Activated CD4-positive, alpha-beta T cell treated with anti-CD3 and anti-CD28 coated beads, Interleukin-2, amount 10 ng/mL, durations not matched to agents 7 days and 5 days (primary cell): Measurements from ENCODE around the gene GNG8. TPM values are rescaled to one million over a fixed set of nuclear protein-coding genes. Genes with fewer than 3 reads are reported as not detected.

Experiments
- CTCF ChIA-PET: fragments of 350-600 bp; sonication (Branson Sonifier 250); formaldehyde crosslinking; loops from one replicate; lab custom pipeline; 2021; ENCODE audit warnings: antibody characterized with exemption; lab: Charles Lee
- POLR2A ChIA-PET: fragments of 350-600 bp; sonication (Branson Sonifier 250); formaldehyde crosslinking; loops from one replicate; lab custom pipeline; 2021; ENCODE audit warnings: antibody characterized with exemption; lab: Charles Lee
- DNase-seq: peaks from one replicate; pipeline ENCODE4 v3.0.0-alpha.2; 2020
- H3K27ac Mint-ChIP-seq: one replicate; pipeline ENCODE4 v1.8.0; 2021; ENCODE audit warnings: mild to moderate bottlenecking, moderate library complexity, mixed read lengths
- H3K27me3 Mint-ChIP-seq: one replicate; pipeline ENCODE4 v1.8.0; 2021; ENCODE audit warnings: mixed read lengths
- H3K36me3 Mint-ChIP-seq: one replicate; pipeline ENCODE4 v1.8.0; 2021; ENCODE audit warnings: low read depth, mixed read lengths
- H3K4me1 Mint-ChIP-seq: one replicate; pipeline ENCODE4 v1.8.0; 2021; ENCODE audit warnings: mixed read lengths
- H3K4me3 Mint-ChIP-seq: one replicate; pipeline ENCODE4 v1.8.0; 2021; ENCODE audit warnings: mild to moderate bottlenecking, moderate library complexity, mixed read lengths
- H3K9me3 Mint-ChIP-seq: one replicate; pipeline ENCODE4 v1.8.0; 2021; ENCODE audit warnings: mixed read lengths
- total RNA-seq, 2 experiments: library from RNA; stranded (reverse); gene quantifications; one replicate each; pipeline ENCODE4 v1.2.3, GENCODE V29; 2021

GNG8 gene
- total RNA-seq, 2 experiments from 2014 or later = not detected

- Mint-ChIP-seq H3K27me3 (no peaks in the 10 kb centered on the region), H3K9me3 (no peaks in the 10 kb centered on the region), H3K36me3 (peaks cover 6% of the 10 kb centered on the region), H3K4me1 (peaks cover 61% of the 10 kb centered on the region), H3K27ac (peak within 1 kb of the TSS; percentile 86), H3K4me3 (peak within 1 kb of the TSS; percentile 73)
- CTCF ChIA-PET = interaction anchor here (0.6 to 1.6 kb wide), 4 partner anchors 9 to 77 kb away, joined by 3 to 4 read pairs (median 4); no protein-coding TSS in a partner anchor
- DNase-seq = peak; percentile 26
- POLR2A ChIA-PET = no interaction called here
Measured at GRCh38 chr19:46624958-46625661, 10.9 kb downstream of the GNG8 start, which contains the start of gene PTGIR. TSS of gene PTGIR (minus strand) at chr19:46625089. CDS start at chr19:46624225, 864 bp downstream.

GRCh38 chr19:46623915-46624502 lies 12.0 kb downstream of the GNG8 start:
- H3K4me3 Mint-ChIP-seq = peak overlapping the region; percentile 73
- CTCF ChIA-PET = interaction anchor here (1.1 to 2.4 kb wide), 3 partner anchors 9 to 38 kb away, joined by 3 to 17 read pairs (median 4); partner anchors contain the start of gene DACT3
- H3K27me3 Mint-ChIP-seq = no peaks in the 10 kb centered on the region
- DNase-seq = no peak
- H3K4me1 Mint-ChIP-seq = peaks cover 66% of the 10 kb centered on the region
- POLR2A ChIA-PET = interaction anchor here (0.7 kb wide), 1 partner anchor 15 kb away, joined by 3 read pairs; no protein-coding TSS in a partner anchor
- H3K27ac Mint-ChIP-seq = peak overlapping the region; percentile 86
- peaks cover 6% of the 10 kb centered on the region for H3K36me3 Mint-ChIP-seq
- no peaks in the 10 kb centered on the region for H3K9me3 Mint-ChIP-seq

GRCh38 chr19:46622118-46622446 lies 13.9 kb downstream of the GNG8 start:
- ChIA-PET CTCF (interaction anchor here (0.6 to 2.4 kb wide), 4 partner anchors 8 to 40 kb away, joined by 3 to 17 read pairs (median 6); partner anchors contain the start of gene DACT3), POLR2A (interaction anchor here (0.7 kb wide), 1 partner anchor 27 kb away, joined by 3 read pairs; no protein-coding TSS in a partner anchor)
- Mint-ChIP-seq H3K9me3 (no peaks in the 10 kb centered on the region), H3K4me1 (peaks cover 70% of the 10 kb centered on the region), H3K36me3 (peaks cover 6% of the 10 kb centered on the region), H3K27me3 (no peaks in the 10 kb centered on the region), H3K27ac (peak overlapping the region; percentile 82), H3K4me3 (peak overlapping the region; percentile 63)
- no peak for DNase-seq

GRCh38 chr19:46621191-46622117 lies 14.5 kb downstream of the GNG8 start:
- CTCF ChIA-PET = interaction anchor here (0.6 to 2.4 kb wide), 7 partner anchors 7 to 41 kb away, joined by 3 to 17 read pairs (median 6); partner anchors contain the start of gene DACT3
- Mint-ChIP-seq H3K4me3 (peak overlapping the region; percentile 63), H3K4me1 (peaks cover 73% of the 10 kb centered on the region), H3K27me3 (no peaks in the 10 kb centered on the region), H3K27ac (peak overlapping the region; percentile 92), H3K36me3 (peaks cover 6% of the 10 kb centered on the region), H3K9me3 (no peaks in the 10 kb centered on the region)
- no peak for DNase-seq
- POLR2A ChIA-PET = interaction anchor here (0.7 kb wide), 1 partner anchor 27 kb away, joined by 3 read pairs; no protein-coding TSS in a partner anchor

DNA sequence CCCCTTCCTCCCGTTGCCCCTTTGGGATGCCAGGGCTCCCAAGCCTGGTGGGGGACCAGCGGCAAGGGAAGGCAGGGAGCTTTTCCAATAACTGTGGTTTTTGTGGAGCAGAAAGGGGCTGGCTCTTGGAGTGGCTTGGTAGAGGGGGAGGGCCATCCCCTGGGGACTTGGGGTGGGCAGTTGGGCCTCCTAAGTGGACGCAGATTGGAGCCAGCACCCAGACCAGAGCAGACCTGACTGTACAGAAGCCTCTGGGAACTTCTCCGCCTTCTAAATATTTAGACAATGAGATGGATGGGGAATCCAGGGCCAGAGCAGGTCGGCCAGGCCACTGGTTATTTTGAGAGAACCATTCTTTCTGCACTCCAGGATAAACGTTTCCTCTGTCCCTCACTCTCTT lies 15.3 kb downstream of the GNG8 start:
- Mint-ChIP-seq H3K4me1 (peaks cover 78% of the 10 kb centered on the region), H3K36me3 (peaks cover 6% of the 10 kb centered on the region), H3K9me3 (no peaks in the 10 kb centered on the region), H3K27ac (peak overlapping the region; percentile 92), H3K27me3 (no peaks in the 10 kb centered on the region), H3K4me3 (no peak overlapping the region)
- no peak for DNase-seq
- POLR2A ChIA-PET = no interaction called here
- CTCF ChIA-PET = interaction anchor here (1.1 to 2.3 kb wide), 4 partner anchors 8 to 41 kb away, joined by 3 to 9 read pairs (median 6); no protein-coding TSS in a partner anchor

DNA sequence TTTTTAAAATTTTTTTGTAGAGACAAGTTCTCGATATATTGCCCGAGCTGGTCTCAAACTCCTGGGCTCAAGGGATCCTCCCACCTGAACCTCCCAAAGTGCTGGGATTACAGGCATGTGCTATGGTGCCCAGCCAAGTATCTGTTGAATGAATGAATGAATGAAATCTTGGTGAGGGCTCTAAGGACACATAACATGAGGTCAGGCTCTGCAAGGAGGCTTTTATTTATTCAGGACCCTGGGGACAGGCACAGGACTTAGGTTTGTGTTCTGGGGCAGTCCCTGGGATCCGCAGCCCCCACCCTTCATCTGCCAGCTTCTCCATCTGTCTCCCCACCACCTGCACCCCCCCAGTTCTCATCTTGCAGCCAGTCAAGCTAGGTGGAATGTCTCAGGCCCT lies 15.7 kb downstream of the GNG8 start:
- H3K36me3 Mint-ChIP-seq = peaks cover 6% of the 10 kb centered on the region
- no peaks in the 10 kb centered on the region for H3K9me3 Mint-ChIP-seq
- no peak overlapping the region for H3K4me3 Mint-ChIP-seq
- peak overlapping the region; percentile 92 for H3K27ac Mint-ChIP-seq
- POLR2A ChIA-PET = interaction anchor here (0.8 kb wide), 1 partner anchor 20 kb away, joined by 3 read pairs; no protein-coding TSS in a partner anchor
- no peaks in the 10 kb centered on the region for H3K27me3 Mint-ChIP-seq
- peaks cover 76% of the 10 kb centered on the region for H3K4me1 Mint-ChIP-seq
- CTCF ChIA-PET = interaction anchor here (0.5 to 1.6 kb wide), 4 partner anchors 9 to 138 kb away, joined by 3 to 7 read pairs (median 4); no protein-coding TSS in a partner anchor
- no peak for DNase-seq

- CTCF ChIA-PET = interaction anchor here (0.6 to 2.3 kb wide), 5 partner anchors 9 to 679 kb away, joined by 3 to 7 read pairs (median 4); no protein-coding TSS in a partner anchor
- H3K4me3 Mint-ChIP-seq = peak overlapping the region; percentile 14
- H3K9me3 Mint-ChIP-seq = no peaks in the 10 kb centered on the region
- H3K27ac Mint-ChIP-seq = peak overlapping the region; percentile 92
- POLR2A ChIA-PET = no interaction called here
- peak; percentile 41 for DNase-seq
- H3K27me3 Mint-ChIP-seq = no peaks in the 10 kb centered on the region
- H3K4me1 Mint-ChIP-seq = peaks cover 78% of the 10 kb centered on the region
- H3K36me3 Mint-ChIP-seq = peaks cover 6% of the 10 kb centered on the region
Measured at GRCh38 chr19:46618670-46619231, 17.3 kb downstream of the GNG8 start.

DNA sequence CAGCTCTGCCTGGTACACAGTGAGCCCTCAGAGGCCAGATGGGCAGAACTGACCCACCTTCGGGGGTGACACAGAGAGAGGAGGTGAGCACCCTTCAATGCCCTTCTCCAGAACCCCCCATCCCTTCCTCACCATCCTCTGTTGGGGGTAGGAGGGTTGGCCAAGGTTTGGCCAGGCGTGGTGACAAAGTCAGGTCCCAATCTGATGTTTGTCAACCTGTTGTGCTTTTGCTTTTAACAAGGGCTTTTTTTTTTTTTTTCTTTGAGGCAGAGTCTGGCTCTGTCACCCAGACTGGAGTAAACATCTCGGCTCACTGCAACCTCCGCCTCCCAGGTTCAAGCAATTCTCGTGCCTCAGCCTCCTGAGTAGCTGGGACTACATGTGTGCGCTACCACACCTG lies 18.4 kb downstream of the GNG8 start:
- peak; percentile 22 for DNase-seq
- H3K27me3 Mint-ChIP-seq = no peaks in the 10 kb centered on the region
- H3K9me3 Mint-ChIP-seq = no peaks in the 10 kb centered on the region
- ChIA-PET CTCF (interaction anchor here (0.6 to 2.7 kb wide), 10 partner anchors 9 to 110 kb away, joined by 3 to 20 read pairs (median 6); partner anchors contain the start of gene DACT3), POLR2A (interaction anchor here (0.6 to 1.1 kb wide), 3 partner anchors 20 to 90 kb away, joined by 3 to 5 read pairs (median 4); partner anchors contain the start of gene DACT3)
- H3K36me3 Mint-ChIP-seq = peaks cover 6% of the 10 kb centered on the region
- H3K4me3 Mint-ChIP-seq = no peak overlapping the region
- peaks cover 81% of the 10 kb centered on the region for H3K4me1 Mint-ChIP-seq
- peak overlapping the region; percentile 92 for H3K27ac Mint-ChIP-seq

DNA sequence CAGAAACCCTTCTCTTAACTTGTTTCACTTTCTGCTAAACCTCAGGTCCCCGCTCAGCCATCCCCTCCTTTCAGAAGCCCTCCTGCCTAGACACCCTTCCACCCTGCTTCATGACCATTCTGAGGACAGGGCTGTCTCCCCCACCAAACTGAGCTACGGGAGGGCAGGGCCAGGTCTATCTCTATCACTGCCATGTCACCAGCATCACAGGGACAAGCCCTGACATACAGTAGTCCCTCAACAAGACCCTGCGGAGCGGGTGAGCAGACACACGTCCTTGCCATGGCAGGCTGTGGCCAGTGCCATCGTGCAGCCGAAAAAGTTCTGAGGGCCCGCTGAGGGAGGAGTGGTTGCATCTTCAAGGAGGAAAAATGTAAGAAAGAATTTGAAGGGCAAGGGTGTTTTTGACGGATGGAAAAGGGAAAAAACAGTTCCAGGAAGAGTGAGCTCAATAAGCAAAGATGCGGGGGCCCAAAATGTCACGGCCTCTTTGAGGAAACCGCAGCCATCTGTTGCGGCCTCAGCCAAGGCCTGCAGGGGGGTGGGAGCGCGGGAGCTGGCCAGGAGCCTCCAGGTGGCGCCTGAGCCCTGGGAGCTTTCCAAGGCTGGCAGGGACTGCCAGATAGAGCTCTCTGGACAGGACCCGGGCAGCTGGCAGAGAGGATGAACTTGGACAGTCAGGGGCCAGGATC lies 19.2 kb downstream of the GNG8 start:
- CTCF ChIA-PET = interaction anchor here (0.6 to 2.7 kb wide), 15 partner anchors 8 to 1775 kb away, joined by 3 to 20 read pairs (median 5); partner anchors contain the start of gene DACT3
- Mint-ChIP-seq H3K27ac (peak overlapping the region; percentile 92), H3K9me3 (no peaks in the 10 kb centered on the region), H3K27me3 (no peaks in the 10 kb centered on the region), H3K4me1 (peaks cover 81% of the 10 kb centered on the region), H3K4me3 (peak overlapping the region; percentile 55), H3K36me3 (peaks cover 2% of the 10 kb centered on the region)
- POLR2A ChIA-PET = interaction anchor here (0.7 to 1.1 kb wide), 3 partner anchors 21 to 845 kb away, joined by 3 to 4 read pairs (median 3); partner anchors contain the start of gene DACT3
- peak; percentile 39 for DNase-seq

DNA sequence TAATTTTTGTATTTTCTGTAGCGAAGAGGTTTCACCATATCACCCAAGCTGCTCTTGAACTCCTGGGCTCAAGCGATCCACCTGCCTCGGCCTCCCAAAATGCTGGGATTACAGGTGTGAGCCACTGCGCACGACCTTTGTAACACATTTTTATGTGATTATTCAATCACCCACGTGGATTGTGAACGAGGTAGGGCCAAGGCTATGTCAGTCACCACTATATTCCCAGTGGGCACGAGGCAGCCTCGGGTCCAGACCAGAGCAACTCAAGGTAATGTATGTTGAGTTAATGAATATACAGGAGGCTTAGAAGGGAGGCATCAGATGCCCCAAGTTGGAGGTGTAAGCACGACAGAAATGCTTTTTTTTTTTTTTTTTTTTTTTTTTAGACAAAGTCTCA lies 20.0 kb downstream of the GNG8 start:
- H3K4me3 Mint-ChIP-seq = no peak overlapping the region
- no peaks in the 10 kb centered on the region for H3K9me3 Mint-ChIP-seq
- POLR2A ChIA-PET = no interaction called here
- peaks cover 83% of the 10 kb centered on the region for H3K4me1 Mint-ChIP-seq
- CTCF ChIA-PET = interaction anchor here (1.3 to 6.5 kb wide), 7 partner anchors 10 to 46 kb away, joined by 5 to 78 read pairs (median 8); partner anchors contain the start of gene DACT3
- H3K27me3 Mint-ChIP-seq = no peaks in the 10 kb centered on the region
- peaks cover 4% of the 10 kb centered on the region for H3K36me3 Mint-ChIP-seq
- DNase-seq = no peak
- peak overlapping the region; percentile 72 for H3K27ac Mint-ChIP-seq
